HEK293 (cell line): ENCODE results near the gene FBLL1.

ENCODE experiments used
- CTCF ChIA-PET: fragments of 350-600 bp; formaldehyde crosslinking; extraction: SDS; loops from one replicate; lab custom pipeline; 2021; ENCODE audit warnings: antibody characterized with exemption; lab: Yijun Ruan, JAX
- POLR2A ChIA-PET: fragments of 300-600 bp; formaldehyde crosslinking; extraction: SDS; loops from one replicate; lab custom pipeline; 2020; ENCODE audit warnings: antibody characterized with exemption, inconsistent platforms; lab: Yijun Ruan, JAX
- H3K27ac ChIP-seq: fragments of 200-500 bp; sonication (Bioruptor generic); 2 replicates; pipeline ENCODE4 v1.5.1; 2014; ENCODE audit warnings: low read depth, low read length, control low read depth, inconsistent platforms; ENCODE audit errors: extremely low read depth
- H3K36me3 ChIP-seq, 2 experiments: fragments of 200-500 bp in 1 of 2; sonication (Bioruptor generic) in 1 of 2; 1 replicate in 1 of 2; 2 replicates in 1 of 2; pipeline ENCODE4 v1.5.1; 2014 to 2017; ENCODE audit warnings: inconsistent platforms in 2 of 2, low read length in 2 of 2; ENCODE audit not compliant: control insufficient read depth in 2 of 2, insufficient read depth in 1 of 2
- H3K4me1 ChIP-seq: fragments of 200-500 bp; sonication (Bioruptor generic); 2 replicates; pipeline ENCODE4 v1.5.1; 2014; ENCODE audit warnings: mild to moderate bottlenecking, low read length, inconsistent platforms; ENCODE audit not compliant: control insufficient read depth, insufficient read depth
- H3K4me3 ChIP-seq: 2 replicates; pipeline ENCODE4 v1.5.1; 2011; ENCODE audit warnings: low read depth, mild to moderate bottlenecking, control low read depth, low read length, moderate library complexity
- H3K9me3 ChIP-seq: fragments of 200-500 bp; sonication (Bioruptor generic); 2 replicates; pipeline ENCODE4 v1.5.1; 2014; ENCODE audit warnings: low read depth, low read length, inconsistent platforms; ENCODE audit not compliant: control insufficient read depth, insufficient read depth
- AEBP2 ChIP-seq: fragments of 450-650 bp; formaldehyde crosslinking; IDR thresholded peaks from 2 replicates; pipeline ENCODE4 v1.5.1; 2016; ENCODE audit warnings: missing biosample characterization, missing genetic modification characterization, borderline replicate concordance
- ATF2 ChIP-seq: fragments of 450-650 bp; formaldehyde crosslinking; IDR thresholded peaks from 2 replicates; pipeline ENCODE4 v1.5.1; 2016; ENCODE audit warnings: missing biosample characterization, missing genetic modification characterization, low read depth
- GFI1B ChIP-seq: fragments of 450-650 bp; formaldehyde crosslinking; IDR thresholded peaks from 2 replicates; pipeline ENCODE4 v1.5.1; 2016; ENCODE audit warnings: missing biosample characterization, missing genetic modification characterization
- KLF10 ChIP-seq: fragments of 450-650 bp; IDR thresholded peaks from 2 replicates; pipeline ENCODE4 v1.5.1; 2018; ENCODE audit warnings: missing biosample characterization, mild to moderate bottlenecking, missing genetic modification characterization
- KLF17 ChIP-seq: fragments of 450-650 bp; formaldehyde crosslinking; IDR thresholded peaks from 2 replicates; pipeline ENCODE4 v1.5.1; 2016; ENCODE audit warnings: missing biosample characterization, missing genetic modification characterization
- KLF7 ChIP-seq: fragments of 450-650 bp; formaldehyde crosslinking; IDR thresholded peaks from 2 replicates; pipeline ENCODE4 v1.5.1; 2016; ENCODE audit warnings: missing biosample characterization, missing genetic modification characterization, borderline replicate concordance
- SP7 ChIP-seq: fragments of 450-650 bp; formaldehyde crosslinking; IDR thresholded peaks from 2 replicates; pipeline ENCODE4 v1.5.1; 2016; ENCODE audit warnings: missing biosample characterization, missing genetic modification characterization
- YY1 ChIP-seq: fragments of 450-650 bp; formaldehyde crosslinking; IDR thresholded peaks from 2 replicates; pipeline ENCODE4 v1.5.1; 2018; ENCODE audit warnings: missing biosample characterization, missing genetic modification characterization
- ZFP37 ChIP-seq: fragments of 450-650 bp; formaldehyde crosslinking; IDR thresholded peaks from 2 replicates; pipeline ENCODE4 v1.5.1; 2016; ENCODE audit warnings: missing biosample characterization, missing genetic modification characterization
- ZNF112 ChIP-seq: fragments of 450-650 bp; formaldehyde crosslinking; IDR thresholded peaks from 2 replicates; pipeline ENCODE4 v1.5.0; 2017; ENCODE audit warnings: missing biosample characterization, missing genetic modification characterization
- ZNF214 ChIP-seq: fragments of 450-650 bp; formaldehyde crosslinking; IDR thresholded peaks from 2 replicates; pipeline ENCODE4 v1.5.1; 2017; ENCODE audit warnings: missing biosample characterization, mild to moderate bottlenecking, missing genetic modification characterization, borderline replicate concordance
- ZNF324 ChIP-seq: fragments of 450-650 bp; formaldehyde crosslinking; IDR thresholded peaks from 2 replicates; pipeline ENCODE4 v1.5.1; 2016; ENCODE audit warnings: missing biosample characterization, missing genetic modification characterization
- ZNF354C ChIP-seq: fragments of 450-650 bp; formaldehyde crosslinking; IDR thresholded peaks from 2 replicates; pipeline ENCODE4 v1.5.1; 2016; ENCODE audit warnings: missing biosample characterization, missing genetic modification characterization, low read depth, borderline replicate concordance
- ZNF398 ChIP-seq: fragments of 450-650 bp; formaldehyde crosslinking; IDR thresholded peaks from 2 replicates; pipeline ENCODE4 v1.5.1; 2017; ENCODE audit warnings: missing biosample characterization, missing genetic modification characterization
- ZNF404 ChIP-seq: fragments of 450-650 bp; formaldehyde crosslinking; IDR thresholded peaks from 2 replicates; pipeline ENCODE4 v1.5.1; 2017; ENCODE audit warnings: missing biosample characterization, missing genetic modification characterization
- ZNF449 ChIP-seq: fragments of 450-650 bp; formaldehyde crosslinking; IDR thresholded peaks from 2 replicates; pipeline ENCODE4 v1.5.1; 2017; ENCODE audit warnings: missing biosample characterization, mild to moderate bottlenecking, missing genetic modification characterization, moderate library complexity
- ZNF473 ChIP-seq: fragments of 450-650 bp; formaldehyde crosslinking; IDR thresholded peaks from 2 replicates; pipeline ENCODE4 v1.5.1; 2017; ENCODE audit warnings: missing biosample characterization, missing genetic modification characterization
- ZNF645 ChIP-seq: fragments of 450-650 bp; formaldehyde crosslinking; IDR thresholded peaks from 2 replicates; pipeline ENCODE4; 2016; ENCODE audit warnings: missing biosample characterization, missing genetic modification characterization
- ZNF660 ChIP-seq: fragments of 450-650 bp; IDR thresholded peaks from 2 replicates; pipeline ENCODE4 v1.5.1; 2018; ENCODE audit warnings: missing biosample characterization, mild to moderate bottlenecking, missing genetic modification characterization
- ZNF837 ChIP-seq: fragments of 450-650 bp; formaldehyde crosslinking; IDR thresholded peaks from 2 replicates; pipeline ENCODE4 v1.5.1; 2016; ENCODE audit warnings: missing biosample characterization, missing genetic modification characterization
- ZSCAN23 ChIP-seq: fragments of 450-650 bp; formaldehyde crosslinking; IDR thresholded peaks from 2 replicates; pipeline ENCODE4 v1.5.1; 2016; ENCODE audit warnings: missing biosample characterization, missing genetic modification characterization
- ZSCAN4 ChIP-seq: fragments of 450-650 bp; formaldehyde crosslinking; IDR thresholded peaks from 2 replicates; pipeline ENCODE4 v1.5.1; 2017; ENCODE audit warnings: missing biosample characterization, missing genetic modification characterization
- ZXDB ChIP-seq: fragments of 450-650 bp; formaldehyde crosslinking; IDR thresholded peaks from 2 replicates; pipeline ENCODE4 v1.5.1; 2016; ENCODE audit warnings: missing biosample characterization, missing genetic modification characterization

FBLL1 gene

GRCh38 chr5:168531191-168531590, 2.1 kb downstream of the FBLL1 start:
- CTCF ChIA-PET: no interaction called here
- H3K4me1 ChIP-seq: no peaks in the 10 kb centered on the region
- H3K4me3 ChIP-seq: no peak overlapping the region
- no peaks in the 10 kb centered on the region for H3K36me3 ChIP-seq
- no peak overlapping the region for H3K27ac ChIP-seq
- TF ChIP-seq KLF17 (tag by site-specific recombination) (no peak), ZNF837 (tag by site-specific recombination) (no peak), AEBP2 (no peak), ZNF112 (tag by site-specific recombination) (no peak), ZXDB (tag by site-specific recombination) (no peak), ZSCAN4 (tag by site-specific recombination) (no peak), ZNF398 (no peak), ZNF354C (no peak), ZNF473 (no peak), ZNF404 (tag by site-specific recombination) (no peak), ZNF449 (tag by site-specific recombination) (no peak), YY1 (tag by site-specific recombination) (no peak), ZNF324 (tag by site-specific recombination) (no peak)
- POLR2A ChIA-PET: no interaction called here
- H3K9me3 ChIP-seq: no peaks in the 10 kb centered on the region

- no peak overlapping the region for H3K27ac ChIP-seq
- no peaks in the 10 kb centered on the region for H3K36me3 ChIP-seq
- H3K4me1 ChIP-seq: no peaks in the 10 kb centered on the region
- no peak overlapping the region for H3K4me3 ChIP-seq
- H3K9me3 ChIP-seq: no peaks in the 10 kb centered on the region
- POLR2A ChIA-PET: no interaction called here
- CTCF ChIA-PET: interaction anchor here (0.6 kb wide), 1 partner anchor 135 kb away, joined by 3 read pairs; no protein-coding TSS in a partner anchor
- TF ChIP-seq KLF7 (no peak), ZNF645 (tag by site-specific recombination) (no peak), ZFP37 (tag by site-specific recombination) (no peak), SP7 (tag by site-specific recombination) (no peak), ZSCAN23 (tag by site-specific recombination) (no peak), KLF10 (tag by site-specific recombination) (no peak), ZNF214 (tag by site-specific recombination) (no peak), ATF2 (tag by site-specific recombination) (no peak), GFI1B (no peak), ZNF660 (no peak)
Observed at GRCh38 chr5:168531987-168532864, 3.1 kb downstream of the FBLL1 start.
